ENCODE data around the gene ARHGDIG. TPM values are rescaled to one million over a fixed set of nuclear protein-coding genes. Genes with fewer than 3 reads are reported as not detected.

ARHGDIG gene
- total RNA-seq, 1 donor from 2014 or later = 0.29 TPM

DNA sequence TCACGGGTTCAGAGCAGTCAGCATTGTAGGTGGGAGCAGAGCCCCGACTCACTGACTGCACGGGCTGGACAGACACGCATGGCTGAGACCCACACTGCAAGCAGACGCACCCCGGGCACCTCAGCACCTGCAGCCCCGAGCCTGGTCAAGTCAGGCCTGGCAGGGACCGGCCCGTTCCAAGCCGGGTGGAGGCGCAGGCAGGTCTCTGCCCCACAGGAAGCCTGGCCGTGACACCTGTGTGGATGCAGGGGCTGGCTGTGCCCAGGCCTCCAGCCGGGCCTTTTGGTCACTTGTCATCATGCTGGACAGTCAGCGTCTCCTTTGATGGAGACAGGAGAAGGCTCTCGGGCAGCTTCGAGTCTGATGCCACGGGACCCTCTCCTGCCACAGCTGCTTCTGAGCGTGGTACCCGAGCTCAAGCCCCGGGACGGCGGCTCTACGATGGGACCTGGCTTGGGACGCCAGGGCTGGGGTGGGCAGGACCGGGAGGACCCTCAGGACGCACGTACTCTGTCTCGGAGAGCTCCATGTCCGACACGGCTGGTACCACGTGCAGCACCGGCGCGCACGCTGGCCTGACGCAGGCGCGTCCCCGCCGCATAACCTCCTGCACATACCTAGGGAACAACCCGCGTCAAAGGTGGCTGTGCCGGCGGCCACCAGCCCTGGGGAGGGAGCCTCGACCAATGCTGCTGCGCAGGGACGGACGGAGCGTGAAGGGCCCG is 10.5 kb downstream of the ARHGDIG start:
- DNase-seq (ENCODE audit: low read depth) = no peak
- TF ChIP-seq, protein P1, sequence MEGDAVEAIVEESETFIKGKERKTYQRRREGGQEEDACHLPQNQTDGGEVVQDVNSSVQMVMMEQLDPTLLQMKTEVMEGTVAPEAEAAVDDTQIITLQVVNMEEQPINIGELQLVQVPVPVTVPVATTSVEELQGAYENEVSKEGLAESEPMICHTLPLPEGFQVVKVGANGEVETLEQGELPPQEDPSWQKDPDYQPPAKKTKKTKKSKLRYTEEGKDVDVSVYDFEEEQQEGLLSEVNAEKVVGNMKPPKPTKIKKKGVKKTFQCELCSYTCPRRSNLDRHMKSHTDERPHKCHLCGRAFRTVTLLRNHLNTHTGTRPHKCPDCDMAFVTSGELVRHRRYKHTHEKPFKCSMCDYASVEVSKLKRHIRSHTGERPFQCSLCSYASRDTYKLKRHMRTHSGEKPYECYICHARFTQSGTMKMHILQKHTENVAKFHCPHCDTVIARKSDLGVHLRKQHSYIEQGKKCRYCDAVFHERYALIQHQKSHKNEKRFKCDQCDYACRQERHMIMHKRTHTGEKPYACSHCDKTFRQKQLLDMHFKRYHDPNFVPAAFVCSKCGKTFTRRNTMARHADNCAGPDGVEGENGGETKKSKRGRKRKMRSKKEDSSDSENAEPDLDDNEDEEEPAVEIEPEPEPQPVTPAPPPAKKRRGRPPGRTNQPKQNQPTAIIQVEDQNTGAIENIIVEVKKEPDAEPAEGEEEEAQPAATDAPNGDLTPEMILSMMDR (conservative IDR thresholded peaks at IDR 0.05; ENCODE audit: low read depth, low read length) = no peak
- H3K4me3 ChIP-seq (ENCODE audit: low read depth, low read length) = no peak overlapping the region

DNA sequence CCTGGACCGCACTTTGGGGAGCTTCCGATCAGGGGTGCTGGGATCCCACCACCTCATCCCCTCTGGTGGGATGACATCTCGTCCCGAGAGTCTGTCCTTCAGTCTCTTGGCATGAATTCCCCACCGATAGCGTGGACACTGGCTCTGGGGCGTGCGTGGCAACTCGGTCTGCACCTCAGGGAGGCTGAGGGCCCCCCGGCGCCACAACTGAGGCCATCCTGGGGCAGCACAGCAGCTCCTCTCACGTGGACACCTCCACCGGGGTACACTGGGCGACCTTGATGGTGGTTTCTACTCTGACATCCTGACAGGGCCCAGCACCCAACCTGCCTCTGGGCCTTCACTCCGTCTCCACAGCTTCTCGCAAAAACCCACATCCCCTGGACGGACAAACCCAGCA is 11.1 kb downstream of the ARHGDIG start:
- DNase-seq (ENCODE audit: low read depth) = no peak
- H3K4me3 ChIP-seq (ENCODE audit: low read depth, low read length) = no peak overlapping the region
- TF ChIP-seq, protein P1 (conservative IDR thresholded peaks at IDR 0.05; ENCODE audit: low read depth, low read length) = no peak

DNA sequence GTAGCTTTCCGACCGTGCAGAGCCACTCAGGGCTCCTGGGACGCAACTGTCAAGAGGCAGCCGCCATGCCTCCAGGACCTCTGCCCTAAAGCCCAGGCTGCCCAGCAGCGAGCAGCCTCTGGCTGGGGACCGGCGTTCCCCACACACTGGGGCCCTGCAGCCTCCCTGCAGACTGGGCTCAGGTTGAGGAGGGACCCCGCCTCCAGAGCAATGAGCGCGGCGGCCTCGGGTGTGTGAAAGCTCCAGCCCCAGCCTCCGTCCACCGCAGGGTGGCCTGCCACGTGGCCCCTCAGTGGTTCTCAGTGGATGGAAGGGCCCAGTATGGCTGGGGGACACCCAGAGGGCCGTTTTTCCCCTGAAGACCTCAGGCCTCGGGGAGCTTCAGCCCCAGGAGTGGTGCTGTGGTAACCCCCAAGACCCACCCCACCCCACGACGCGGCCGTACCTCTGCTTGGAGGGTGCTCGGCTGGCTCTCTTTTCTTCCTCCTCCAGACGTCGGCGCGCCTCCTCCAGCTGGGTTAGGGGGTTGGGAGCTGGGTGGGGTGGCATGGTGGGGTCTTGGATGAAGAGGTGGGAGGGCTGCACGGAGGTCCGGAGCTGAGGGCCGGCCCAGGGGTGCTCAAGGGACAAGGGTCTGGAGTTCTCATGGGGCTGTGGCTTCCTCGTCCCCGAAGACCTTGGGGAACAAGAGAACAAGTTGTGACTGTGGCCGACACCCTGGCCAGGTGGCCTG is 12.8 kb downstream of the ARHGDIG start:
- TF ChIP-seq, protein P1 (conservative IDR thresholded peaks at IDR 0.05; ENCODE audit: low read depth, low read length) = no peak
- H3K4me3 ChIP-seq (ENCODE audit: low read depth, low read length) = no peak overlapping the region
- DNase-seq (ENCODE audit: low read depth) = no peak

DNA sequence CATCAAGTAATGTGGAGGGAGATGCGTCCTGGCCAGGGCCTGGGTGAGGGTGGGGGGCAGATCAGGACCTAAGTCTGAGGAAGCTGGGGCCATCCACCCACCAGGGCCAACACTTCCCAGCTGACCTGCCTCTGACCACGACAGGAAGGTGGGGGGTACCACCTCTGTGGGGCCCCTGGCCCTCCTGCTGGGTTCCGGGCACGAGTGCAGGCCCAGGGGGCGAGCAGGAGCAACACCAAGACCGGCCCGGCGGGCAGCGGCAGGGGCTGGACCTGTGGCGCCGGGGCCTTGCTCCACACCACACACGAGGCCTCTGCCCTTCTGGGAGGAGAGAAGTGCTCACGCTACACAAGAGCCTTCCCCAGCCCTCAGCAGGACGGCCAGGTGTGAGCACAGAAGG is 15.9 kb downstream of the ARHGDIG start:
- DNase-seq (ENCODE audit: low read depth) = no peak
- H3K4me3 ChIP-seq (ENCODE audit: low read depth, low read length) = no peak overlapping the region
- TF ChIP-seq, protein P1 (conservative IDR thresholded peaks at IDR 0.05; ENCODE audit: low read depth, low read length) = no peak

DNA sequence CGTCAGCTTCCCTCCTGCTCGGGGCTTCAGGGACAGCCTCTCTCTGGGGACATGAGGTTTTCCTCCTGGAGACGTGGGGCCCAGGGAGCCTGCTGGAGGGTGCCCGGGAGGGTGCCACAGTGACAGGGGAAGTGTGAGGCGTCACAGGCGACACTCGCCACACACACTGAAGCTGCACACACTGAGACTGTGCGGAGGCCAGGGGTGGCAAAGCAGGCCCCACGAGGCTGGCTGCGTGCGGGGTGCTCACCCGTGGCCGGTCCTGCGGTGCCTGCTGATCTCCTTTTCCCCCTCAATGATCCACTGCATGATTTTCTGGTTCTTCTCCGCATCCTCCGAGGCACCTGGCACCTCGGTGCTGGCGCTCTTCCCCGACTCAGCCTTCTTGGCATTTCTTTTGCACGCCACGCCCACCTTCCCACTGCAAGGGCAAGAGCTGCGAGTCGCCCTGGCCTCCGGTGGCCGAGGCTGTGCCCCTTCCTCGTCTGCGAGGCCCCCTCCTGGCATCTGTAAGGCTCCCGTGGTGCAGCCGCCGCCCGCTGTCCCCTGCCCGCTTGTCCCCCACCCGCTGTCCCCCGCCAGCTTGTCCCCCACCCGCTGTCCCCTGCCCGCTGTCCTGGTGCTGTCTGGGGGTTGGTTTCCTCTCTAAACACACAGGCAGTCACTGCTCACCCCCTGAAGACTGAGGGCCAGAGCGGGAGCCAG is 16.6 kb downstream of the ARHGDIG start:
- H3K4me3 ChIP-seq (ENCODE audit: low read depth, low read length) = no peak overlapping the region
- no peak for DNase-seq (ENCODE audit: low read depth)
- TF ChIP-seq, protein P1 (conservative IDR thresholded peaks at IDR 0.05; ENCODE audit: low read depth, low read length) = no peak

DNA sequence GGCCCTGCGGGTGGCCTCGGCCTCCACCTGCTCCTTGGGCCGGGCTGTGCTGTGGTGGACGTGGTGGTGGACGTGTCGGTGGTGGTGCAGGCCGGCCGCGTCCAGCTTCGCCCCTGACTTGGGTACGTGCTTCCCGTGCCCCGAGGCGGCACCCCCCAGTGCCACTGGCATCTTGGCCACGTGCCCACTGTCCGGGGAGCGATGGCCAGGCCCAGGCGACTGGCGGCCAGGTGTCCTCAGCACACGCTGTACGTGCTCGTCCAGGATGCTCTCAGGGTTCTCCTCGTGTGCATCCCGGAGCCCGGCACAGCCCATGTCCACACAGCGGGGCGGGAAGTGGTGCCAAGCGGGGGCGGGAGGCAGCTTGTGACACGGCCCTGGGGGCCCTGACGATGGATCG is 17.4 kb downstream of the ARHGDIG start:
- no peak overlapping the region for H3K4me3 ChIP-seq (ENCODE audit: low read depth, low read length)
- DNase-seq (ENCODE audit: low read depth) = no peak
- TF ChIP-seq, protein P1 (conservative IDR thresholded peaks at IDR 0.05; ENCODE audit: low read depth, low read length) = no peak
